ENCODE measurements around the gene HIVEP2.

HIVEP2 gene

GRCh38 chr6:142946181-142946923 lies 1.4 kb upstream of the HIVEP2 start:
- DNase-seq (ENCODE audit: low spot score): peak; percentile 95

- peak; percentile 41 for DNase-seq (ENCODE audit: low spot score)
Measured at GRCh38 chr6:142945446-142946180, 637 bp upstream of the HIVEP2 start.

GRCh38 chr6:142944124-142945048 lies 590 bp downstream of the HIVEP2 start:
- peak; percentile 72 for DNase-seq (ENCODE audit: low spot score)

DNA sequence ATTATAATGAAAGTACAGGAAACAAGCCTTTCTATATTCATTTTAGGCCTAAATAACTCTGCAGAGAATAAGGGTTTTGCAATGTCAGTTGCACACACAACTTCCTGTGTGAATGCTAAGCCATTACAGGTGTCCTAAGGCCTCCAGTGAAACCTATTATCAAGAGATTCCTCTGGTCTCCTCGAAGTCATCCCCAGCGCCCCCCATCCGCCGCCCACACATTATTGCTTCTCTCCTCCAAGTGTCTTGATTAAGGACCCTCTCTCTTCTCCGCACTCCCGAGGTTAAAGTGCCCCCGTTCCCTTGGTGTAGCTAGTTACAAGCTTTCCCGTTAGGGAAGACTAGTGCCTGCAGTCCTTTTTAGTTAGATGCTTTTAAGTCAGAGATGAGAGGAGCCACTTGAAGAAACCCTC lies 1.3 kb downstream of the HIVEP2 start:
- peak; percentile 63 for DNase-seq (ENCODE audit: low spot score)

GRCh38 chr6:142942805-142943227 lies 2.2 kb downstream of the HIVEP2 start:
- DNase-seq (ENCODE audit: low spot score): peak; percentile 64

DNA sequence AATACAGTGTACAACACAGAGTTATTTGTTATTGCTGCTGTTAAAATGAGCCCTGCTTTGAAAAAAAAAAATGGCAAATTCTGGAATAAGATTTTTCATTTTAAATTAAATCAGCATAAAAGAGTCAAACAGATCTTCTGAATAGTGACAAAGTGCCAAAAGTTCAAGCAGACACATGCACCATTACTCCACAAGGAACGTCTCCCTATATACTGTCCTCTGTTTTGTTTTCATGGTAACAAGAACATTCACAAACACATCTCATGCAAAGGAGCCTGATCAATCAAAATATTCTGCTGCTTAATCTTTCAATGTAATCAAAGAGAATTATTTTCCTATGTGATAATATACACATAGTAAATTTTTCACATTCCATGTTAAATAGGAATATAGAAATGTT lies 2.7 kb downstream of the HIVEP2 start:
- no peak for DNase-seq (ENCODE audit: low spot score)

DNA sequence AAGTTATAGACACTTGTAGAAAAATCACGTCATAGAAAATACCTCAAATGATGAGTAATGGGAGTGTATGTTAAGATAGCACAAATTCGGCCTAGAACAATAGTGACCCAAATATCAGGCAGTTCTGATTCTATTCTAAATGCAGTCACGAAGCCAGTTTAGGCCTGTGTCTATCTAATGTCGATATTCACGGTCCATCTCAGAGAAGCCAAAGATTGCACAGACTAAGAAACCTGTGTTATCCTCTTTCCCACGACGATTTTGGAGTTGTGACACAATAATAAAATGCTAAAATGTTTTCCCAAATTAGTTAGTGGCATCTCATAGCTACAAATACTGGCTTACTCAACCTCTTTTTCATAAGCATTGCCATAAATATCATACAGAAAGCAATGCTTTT lies 4.0 kb downstream of the HIVEP2 start:
- DNase-seq (ENCODE audit: low spot score): no peak

DNA sequence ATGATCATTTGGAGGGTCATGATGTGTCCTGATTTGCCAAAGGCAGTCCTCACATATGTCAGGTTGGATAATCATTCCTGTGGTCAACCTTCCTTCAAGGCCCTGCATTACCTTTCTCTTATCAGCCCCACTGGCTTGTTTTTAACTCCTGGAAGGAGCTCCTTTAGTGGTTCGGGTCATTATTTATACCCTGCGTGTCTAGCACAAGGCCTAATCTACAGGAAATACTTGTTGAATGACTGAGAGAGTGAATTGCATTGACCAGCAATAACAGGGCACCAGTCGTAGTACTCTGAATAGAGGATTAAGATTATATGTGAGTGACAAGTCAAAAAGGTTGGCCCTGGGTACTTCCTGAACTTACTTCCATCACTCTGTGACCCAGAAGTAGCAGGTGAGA lies 4.5 kb downstream of the HIVEP2 start:
- no peak for DNase-seq (ENCODE audit: low spot score)

- no peak for DNase-seq (ENCODE audit: low spot score)
Measured at GRCh38 chr6:142938510-142938909, 6.5 kb downstream of the HIVEP2 start.

DNA sequence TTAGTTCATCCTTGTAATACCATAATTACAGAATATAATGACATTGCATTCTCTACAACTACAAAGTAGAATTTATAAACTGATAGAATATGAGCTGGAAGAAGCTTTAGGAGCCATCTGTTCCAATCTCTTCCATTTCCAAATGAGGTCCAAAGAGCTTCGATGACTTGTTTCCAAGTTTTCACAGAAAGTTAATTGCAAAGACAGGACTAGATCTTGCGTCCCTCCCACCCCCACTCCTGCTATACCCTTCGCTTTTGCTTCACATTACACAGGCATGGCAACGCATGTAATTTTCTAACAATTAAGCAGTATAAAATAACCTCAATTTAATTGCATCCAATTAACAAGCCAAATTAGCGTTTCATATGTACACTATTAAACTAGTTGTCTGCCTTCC lies 7.0 kb downstream of the HIVEP2 start:
- peak; percentile 24 for DNase-seq (ENCODE audit: low spot score)

DNA sequence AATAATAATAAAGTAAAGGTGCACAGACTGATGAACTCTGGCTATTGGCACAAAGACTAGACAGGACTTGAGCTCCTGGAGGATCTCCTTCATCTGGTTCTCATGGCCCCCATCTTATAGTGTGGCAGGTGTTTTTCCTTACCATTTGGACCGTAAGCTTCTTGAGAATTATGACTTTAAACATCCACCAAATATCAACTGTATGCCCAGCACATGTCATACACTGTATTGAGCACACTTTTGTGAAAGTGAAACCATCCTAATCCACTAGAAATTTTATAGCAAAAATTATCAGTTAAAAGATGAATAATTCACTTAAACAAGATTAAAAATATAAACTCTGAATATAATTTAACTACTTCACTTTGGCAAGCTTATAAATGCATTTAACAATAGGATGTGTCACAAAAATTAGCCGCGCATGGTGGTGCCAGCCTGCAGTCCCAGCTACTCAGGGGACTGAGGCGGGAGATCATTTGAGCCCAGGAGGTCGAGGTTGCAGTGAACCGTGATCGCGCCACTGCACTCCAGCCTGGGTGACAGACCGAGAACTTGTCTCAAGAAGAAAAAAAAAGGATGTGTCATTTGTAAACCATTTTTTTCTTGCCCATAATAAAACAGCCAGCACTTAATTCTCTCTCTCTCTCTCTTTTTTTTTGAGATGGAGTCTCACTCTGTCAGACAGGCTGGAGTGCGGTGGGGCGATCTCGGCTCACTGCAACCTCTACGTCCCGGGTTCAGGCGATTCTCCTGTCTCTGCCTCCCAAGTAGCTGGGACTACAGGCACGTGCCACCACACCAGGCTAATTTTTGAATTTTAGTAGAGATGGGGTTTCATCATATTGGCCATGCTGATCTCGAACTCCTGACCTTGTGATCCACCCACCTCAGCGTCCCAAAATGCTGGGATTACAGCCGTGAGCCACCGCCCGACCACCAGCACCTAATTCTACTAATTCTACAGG lies 9.1 kb downstream of the HIVEP2 start:
- no peak for DNase-seq (ENCODE audit: low spot score)

DNA sequence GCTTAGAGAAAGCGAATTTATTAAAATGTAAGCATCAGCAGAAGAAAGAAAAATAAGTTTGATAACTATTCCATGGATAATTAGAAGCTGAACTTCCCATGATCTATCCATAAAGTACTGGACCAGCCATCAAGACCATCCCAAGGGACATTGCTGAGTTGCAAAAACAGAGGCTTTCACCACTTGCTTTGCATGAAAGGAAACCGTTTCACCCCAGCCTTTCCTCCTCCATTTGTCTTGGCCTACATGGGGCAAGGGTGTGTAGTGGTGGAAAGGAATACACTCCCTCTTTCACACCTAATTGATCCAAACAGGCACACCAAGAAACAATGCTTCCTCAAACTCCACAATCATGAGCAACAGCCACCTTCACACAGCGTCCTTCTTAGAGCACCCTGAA lies 10.4 kb downstream of the HIVEP2 start:
- DNase-seq (ENCODE audit: low spot score): no peak

- DNase-seq (ENCODE audit: low spot score): no peak
Measured at GRCh38 chr6:142934106-142934505, 10.9 kb downstream of the HIVEP2 start.

GRCh38 chr6:142933701-142934100 lies 11.3 kb downstream of the HIVEP2 start:
- no peak for DNase-seq (ENCODE audit: low spot score)

DNA sequence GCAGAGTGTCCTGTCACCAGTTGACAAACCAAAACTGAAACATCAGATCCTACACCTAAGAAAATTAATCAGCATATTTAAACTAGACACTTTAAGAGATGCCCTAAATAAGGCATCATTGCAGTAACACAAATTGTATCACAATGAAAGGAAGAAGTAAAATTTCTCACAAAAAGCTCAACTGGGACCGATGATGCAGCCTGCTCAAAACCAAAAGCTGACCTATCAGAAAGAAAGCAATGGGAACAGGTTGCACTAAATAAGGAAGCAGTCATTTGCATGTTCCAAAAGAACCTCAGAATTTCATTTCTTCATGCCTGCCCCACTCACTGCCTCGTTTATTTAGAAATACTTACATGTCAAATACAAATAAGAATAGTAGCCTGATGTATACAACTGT lies 12.1 kb downstream of the HIVEP2 start:
- no peak for DNase-seq (ENCODE audit: low spot score)

- no peak for DNase-seq (ENCODE audit: low spot score)
Measured at GRCh38 chr6:142929751-142930358, 15.1 kb downstream of the HIVEP2 start.

DNA sequence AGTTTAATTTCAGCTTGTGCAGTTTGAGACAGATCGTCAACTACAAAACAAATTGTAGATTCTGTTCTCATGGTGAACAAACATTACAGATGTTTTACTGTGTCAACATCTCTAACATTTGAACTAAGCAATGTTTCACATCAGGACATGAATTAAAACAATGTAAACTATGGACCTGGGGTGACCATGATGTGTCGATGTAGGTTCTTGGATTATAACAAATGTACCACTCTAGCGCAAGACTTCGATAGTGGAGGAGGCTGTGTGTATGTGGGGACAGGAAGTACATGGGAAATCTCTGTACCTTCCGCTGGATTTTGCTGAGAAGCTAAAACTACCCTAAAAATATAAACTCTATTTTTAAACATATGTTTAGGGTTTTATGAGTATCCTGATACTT lies 17.1 kb downstream of the HIVEP2 start:
- DNase-seq (ENCODE audit: low spot score): no peak

GRCh38 chr6:142927271-142927580 lies 17.8 kb downstream of the HIVEP2 start:
- DNase-seq (ENCODE audit: low spot score): no peak

DNA sequence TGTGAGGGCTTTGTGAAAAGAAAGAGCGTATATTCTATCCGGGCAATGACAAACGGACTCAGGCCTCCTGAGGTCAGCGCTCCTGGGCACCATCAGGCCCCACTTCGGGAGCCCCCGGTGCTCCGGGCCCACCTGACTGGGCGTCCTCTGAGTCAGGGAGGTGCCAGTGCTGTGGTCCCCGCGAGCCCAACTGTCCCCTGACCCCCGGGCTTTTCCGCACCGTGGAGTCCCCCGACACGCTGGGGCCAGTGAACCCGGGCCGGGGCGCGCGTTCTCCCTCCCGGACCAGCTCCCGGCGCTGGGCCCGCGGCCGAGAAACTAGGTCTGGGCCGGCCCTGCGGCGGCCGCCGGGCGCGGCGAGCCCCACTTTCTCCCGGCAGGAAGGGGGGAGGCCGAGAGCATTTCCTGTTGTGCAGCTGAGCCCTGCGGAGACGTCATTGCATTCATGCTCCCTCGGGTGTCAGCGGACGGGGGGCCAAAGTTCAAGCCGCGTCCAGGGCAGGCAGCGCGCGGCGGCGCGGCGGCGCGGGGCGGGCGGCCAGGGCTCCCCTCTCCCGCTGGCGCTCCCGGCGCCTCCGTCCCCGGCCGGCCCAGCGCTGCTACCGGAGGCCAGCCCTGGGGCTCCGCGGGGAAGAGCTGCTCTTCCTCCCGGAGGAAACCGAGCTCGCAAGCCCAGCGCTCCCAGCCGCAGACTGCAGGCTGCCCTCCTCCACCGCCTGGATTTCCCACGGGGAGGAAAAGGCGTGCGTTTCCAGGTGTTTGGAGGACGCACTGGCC lies 18.3 kb downstream of the HIVEP2 start:
- DNase-seq (ENCODE audit: low spot score): peak; percentile 46

GRCh38 chr6:142926177-142926493 lies 18.8 kb downstream of the HIVEP2 start:
- DNase-seq (ENCODE audit: low spot score): no peak
